HuH-7.5 (cell line): ENCODE results near the gene MFAP5.
"Not testable (repeated sequence)": the region's sequence is repeated elsewhere in the genome, so short reads cannot be mapped to it uniquely, and the experiment has no call there.

ENCODE experiments used
- DNase-seq: peaks from one replicate; pipeline ENCODE4 v3.0.0; 2011; ENCODE audit warnings: low spot score

MFAP5 gene

GRCh38 chr12:8675591-8676036 lies 13.0 kb upstream of the MFAP5 start:
- DNase-seq, result no peak

GRCh38 chr12:8672381-8672780 lies 9.8 kb upstream of the MFAP5 start:
- DNase-seq, result no peak

GRCh38 chr12:8668441-8668840 lies 5.8 kb upstream of the MFAP5 start:
- no peak for DNase-seq

DNA sequence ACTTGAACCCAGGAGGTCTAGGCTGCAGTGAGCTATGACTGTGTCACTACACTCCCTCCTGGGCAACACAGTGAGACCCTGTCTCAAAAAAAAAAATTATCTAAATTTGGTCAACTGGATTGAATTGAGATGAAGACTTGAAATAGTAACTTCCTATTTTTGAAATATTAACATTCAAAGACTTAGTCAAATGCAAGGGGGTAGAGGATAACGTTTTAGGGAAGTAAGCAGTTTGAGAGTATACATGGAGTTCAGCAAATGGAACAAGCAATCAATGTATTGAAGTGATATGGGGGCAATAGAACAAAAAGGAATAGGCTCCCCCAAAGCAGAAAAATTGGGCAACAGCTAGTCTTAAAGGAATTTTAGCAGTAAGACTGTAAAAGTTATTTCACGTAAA lies 4.6 kb upstream of the MFAP5 start:
- no peak for DNase-seq

- no peak for DNase-seq
These were observed 3.1 kb upstream of the MFAP5 start for GRCh38 chr12:8665759-8666158.

- no peak for DNase-seq
These were observed 1.7 kb upstream of the MFAP5 start for GRCh38 chr12:8664228-8664913.

GRCh38 chr12:8661751-8662150 lies 875 bp downstream of the MFAP5 start:
- no peak for DNase-seq

DNA sequence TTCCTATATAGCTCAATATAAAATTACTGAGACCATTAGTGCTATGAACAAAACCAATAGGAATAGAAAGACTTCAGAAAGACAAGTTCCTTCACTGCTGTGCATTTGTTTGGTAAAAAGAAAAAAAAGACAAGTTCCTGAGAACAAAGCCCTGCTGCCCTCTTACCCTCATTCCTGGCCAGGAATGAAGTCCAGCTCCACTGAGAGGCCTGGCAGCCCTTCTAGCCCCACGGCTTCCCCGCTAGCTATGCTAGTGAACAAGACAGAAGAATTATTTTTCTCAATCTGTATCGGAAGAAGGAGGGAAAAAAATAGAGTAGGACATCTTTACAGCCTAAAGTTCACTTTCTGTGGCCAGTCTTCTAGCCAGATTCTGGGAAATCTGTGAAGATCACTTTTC lies 1.6 kb downstream of the MFAP5 start:
- DNase-seq, result no peak

DNA sequence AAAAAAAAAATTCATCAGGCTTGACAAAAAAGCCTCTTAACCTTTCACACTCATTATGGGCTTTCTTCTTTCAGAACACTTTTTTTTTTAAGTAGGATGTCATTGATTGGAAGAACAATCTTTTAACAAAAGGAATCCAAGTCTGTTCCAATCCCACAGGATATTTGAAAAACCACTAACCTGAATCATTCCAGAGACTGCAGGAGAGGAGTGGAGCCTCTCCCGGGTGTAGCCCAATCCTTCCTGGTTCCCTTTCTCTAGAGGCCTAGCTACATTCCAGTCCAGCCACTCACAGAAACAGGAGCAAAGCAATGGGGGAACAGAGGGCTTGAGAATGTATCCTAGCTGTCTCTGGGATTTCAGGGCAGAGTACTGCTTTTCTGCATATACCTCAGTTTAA lies 4.3 kb downstream of the MFAP5 start:
- DNase-seq, result no peak

- DNase-seq, result no peak
These were observed 7.2 kb downstream of the MFAP5 start for GRCh38 chr12:8655421-8655820.

DNA sequence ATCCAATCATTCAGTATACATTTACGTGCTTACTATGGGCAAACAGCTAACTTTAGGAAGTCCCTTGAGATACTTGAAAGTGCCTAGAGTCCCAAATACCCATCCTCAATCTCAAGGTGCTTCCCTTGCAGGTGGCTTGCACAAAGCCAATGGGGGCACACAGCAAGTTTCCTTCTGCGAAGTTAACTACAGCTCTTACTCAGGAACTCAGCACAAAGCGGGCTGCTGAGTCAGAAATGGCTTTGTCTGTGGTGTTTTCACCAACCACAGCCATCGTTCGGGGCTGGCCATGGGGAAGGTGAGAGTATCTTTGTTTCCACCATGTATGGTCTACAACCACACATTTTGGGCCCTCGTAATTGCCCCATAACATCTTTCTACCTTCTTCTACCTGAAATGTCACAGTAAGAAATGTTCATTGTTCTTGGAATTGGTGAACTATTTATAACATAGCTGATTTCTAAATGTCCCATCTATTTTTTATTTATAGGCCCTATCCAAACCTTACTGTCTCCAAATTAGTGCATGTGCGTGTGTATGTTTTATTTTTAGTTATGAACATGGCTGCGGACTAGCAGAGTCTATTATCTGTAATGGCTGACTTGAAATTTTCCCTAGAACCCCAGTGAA lies 13.9 kb downstream of the MFAP5 start:
- DNase-seq, result no peak

GRCh38 chr12:8647968-8648367 lies 14.7 kb downstream of the MFAP5 start:
- no peak for DNase-seq

GRCh38 chr12:8644345-8645248 lies 18.0 kb downstream of the MFAP5 start:
- no peak for DNase-seq

GRCh38 chr12:8642775-8643174 lies 19.9 kb downstream of the MFAP5 start:
- DNase-seq, result no peak

GRCh38 chr12:8639936-8640335 lies 22.7 kb downstream of the MFAP5 start:
- no peak for DNase-seq

GRCh38 chr12:8638951-8639350 lies 23.7 kb downstream of the MFAP5 start:
- no peak for DNase-seq

GRCh38 chr12:8637666-8638065 lies 25.0 kb downstream of the MFAP5 start:
- DNase-seq, result no peak

- no peak for DNase-seq
These were observed 25.4 kb downstream of the MFAP5 start for GRCh38 chr12:8637244-8637643.

DNA sequence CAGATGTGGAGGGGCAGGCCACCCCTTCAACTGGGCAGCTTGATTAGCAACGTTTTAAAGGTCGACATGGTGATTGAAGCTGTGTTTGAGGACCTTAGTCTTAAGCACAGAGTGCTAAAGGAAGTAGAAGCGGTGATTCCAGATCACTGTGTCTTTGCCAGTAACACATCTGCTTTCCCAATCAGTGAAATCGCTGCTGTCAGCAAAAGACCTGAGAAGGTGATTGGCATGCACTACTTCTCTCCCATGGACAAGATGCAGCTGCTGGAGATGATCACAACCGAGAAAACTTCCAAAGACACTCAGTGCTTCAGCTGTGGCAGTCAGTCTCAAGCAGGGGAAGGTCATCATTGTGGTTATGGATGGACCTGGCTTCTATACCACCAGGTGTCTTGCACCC lies 26.0 kb downstream of the MFAP5 start:
- no peak for DNase-seq

DNA sequence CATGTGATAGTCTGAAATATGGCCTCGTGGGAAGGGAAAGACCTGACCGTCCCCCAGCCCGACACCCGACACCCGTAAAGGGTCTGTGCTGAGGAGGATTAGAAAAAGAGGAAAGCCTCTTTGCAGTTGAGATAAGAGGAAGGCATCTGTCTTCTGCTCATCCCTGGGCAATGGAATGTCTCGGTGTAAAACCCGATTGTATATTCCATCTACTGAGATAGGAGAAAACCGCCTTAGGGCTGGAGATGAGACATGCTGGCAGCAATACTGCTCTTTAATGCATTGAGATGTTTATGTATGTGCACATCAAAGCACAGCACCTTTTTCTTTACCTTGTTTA lies 26.6 kb downstream of the MFAP5 start:
- DNase-seq, result not testable (repeated sequence)

DNA sequence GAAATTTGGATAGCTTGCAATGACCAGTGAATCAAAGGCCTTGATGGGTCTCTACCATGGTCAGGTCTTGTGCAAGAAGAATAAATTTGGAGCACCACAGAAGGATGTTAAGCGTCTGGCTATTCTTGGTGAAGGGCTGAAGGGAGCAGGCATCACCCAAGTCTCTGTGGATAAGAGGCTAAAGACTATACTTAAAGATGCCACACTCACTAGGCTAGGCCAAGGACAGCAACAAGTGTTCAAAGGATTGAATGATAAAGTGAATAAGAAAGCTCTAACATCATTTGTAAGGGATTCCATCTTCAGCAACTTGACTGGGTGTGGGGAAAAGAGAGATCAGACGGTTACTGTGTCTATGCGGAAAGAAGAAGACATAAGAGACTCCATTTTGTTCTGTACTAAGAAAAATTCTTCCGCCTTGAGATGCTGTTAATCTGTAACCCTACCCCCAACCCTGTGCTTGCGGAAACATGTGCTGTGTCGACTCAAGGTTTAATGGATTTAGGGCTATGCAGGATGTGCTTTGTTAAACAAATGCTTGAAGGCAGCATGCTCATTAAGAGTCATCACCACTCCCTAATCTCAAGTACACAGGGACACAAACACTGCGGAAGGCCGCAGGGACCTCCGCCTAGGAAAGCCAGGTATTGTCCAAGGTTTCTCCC lies 27.2 kb downstream of the MFAP5 start:
- not testable (repeated sequence) for DNase-seq

DNA sequence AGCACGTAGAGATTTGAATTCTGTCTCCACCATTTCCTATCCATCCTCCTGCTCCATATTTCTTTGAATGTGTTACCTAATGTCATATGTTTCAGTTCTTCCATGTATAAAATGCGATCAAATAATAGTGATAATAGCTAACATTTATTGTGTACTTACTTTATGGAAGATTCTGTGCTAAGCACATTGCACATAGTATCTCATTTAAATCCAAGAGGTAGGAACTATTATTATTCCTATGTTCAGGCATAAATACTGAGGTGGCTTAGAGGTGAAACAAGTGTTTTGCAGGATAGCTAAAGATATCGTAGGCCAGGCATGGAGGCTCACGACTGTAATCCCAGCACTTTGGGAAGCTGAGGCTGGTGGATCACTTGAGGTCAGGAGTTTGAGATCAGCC lies 32.5 kb downstream of the MFAP5 start:
- no peak for DNase-seq
